ENCODE results near the gene KIF6.

DNA sequence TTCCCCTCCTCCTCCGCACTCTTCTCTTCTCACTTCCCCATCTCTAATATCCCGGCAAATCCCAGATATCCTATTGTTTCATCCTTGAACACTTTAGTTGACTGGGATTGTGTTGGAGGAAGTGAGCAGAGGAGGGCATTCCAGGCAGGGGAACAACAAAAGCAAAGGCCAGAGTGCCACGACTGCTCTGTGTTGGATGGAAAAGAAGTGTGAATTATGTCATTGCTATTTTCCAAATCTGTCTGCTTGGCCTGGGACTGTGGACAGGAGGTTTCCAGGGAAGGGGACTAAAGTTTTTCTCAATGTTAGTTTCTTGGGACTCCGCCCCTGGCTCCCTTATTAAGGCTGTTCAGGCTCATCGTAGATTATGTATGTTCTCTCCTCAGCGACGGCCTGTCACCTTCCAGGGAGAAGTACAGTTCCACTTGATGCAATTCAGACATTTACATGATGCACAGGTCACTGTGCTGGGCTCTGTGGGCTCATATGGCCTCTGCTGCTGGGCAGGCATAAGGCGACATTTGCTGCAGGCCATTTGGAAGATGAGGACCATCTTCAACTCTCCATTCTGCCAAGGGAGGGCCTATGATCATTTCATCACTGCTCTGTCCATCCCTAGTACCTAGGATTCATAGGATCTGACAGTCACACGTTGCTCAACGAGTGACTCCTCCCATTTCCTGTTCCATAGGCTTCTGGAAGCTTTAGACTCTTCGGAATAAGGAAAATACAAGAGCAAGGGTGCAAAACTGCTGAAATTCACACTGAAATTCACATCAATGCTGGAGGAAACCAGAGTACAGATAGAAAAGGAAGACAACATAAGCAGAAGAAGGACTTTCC is 303.6 kb downstream of the KIF6 start:
- no peak for TF ChIP-seq POLR2AphosphoS5 (IDR thresholded peaks at IDR 0.05; ENCODE audit: low read depth, low read length)
- TF ChIP-seq FOSL1 (IDR thresholded peaks at IDR 0.05; ENCODE audit: low read depth): no peak
- TF ChIP-seq ZNF274 (IDR thresholded peaks at IDR 0.05; ENCODE audit: low read depth, low read length): no peak
- TF ChIP-seq, protein P1, sequence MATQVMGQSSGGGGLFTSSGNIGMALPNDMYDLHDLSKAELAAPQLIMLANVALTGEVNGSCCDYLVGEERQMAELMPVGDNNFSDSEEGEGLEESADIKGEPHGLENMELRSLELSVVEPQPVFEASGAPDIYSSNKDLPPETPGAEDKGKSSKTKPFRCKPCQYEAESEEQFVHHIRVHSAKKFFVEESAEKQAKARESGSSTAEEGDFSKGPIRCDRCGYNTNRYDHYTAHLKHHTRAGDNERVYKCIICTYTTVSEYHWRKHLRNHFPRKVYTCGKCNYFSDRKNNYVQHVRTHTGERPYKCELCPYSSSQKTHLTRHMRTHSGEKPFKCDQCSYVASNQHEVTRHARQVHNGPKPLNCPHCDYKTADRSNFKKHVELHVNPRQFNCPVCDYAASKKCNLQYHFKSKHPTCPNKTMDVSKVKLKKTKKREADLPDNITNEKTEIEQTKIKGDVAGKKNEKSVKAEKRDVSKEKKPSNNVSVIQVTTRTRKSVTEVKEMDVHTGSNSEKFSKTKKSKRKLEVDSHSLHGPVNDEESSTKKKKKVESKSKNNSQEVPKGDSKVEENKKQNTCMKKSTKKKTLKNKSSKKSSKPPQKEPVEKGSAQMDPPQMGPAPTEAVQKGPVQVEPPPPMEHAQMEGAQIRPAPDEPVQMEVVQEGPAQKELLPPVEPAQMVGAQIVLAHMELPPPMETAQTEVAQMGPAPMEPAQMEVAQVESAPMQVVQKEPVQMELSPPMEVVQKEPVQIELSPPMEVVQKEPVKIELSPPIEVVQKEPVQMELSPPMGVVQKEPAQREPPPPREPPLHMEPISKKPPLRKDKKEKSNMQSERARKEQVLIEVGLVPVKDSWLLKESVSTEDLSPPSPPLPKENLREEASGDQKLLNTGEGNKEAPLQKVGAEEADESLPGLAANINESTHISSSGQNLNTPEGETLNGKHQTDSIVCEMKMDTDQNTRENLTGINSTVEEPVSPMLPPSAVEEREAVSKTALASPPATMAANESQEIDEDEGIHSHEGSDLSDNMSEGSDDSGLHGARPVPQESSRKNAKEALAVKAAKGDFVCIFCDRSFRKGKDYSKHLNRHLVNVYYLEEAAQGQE (IDR thresholded peaks at IDR 0.05; ENCODE audit: low read depth): no peak
- no peak for TF ChIP-seq CTCF (IDR thresholded peaks at IDR 0.05 in 2 of 3, conservative IDR thresholded peaks at IDR 0.05 in 1 of 3; ENCODE audit: borderline replicate concordance in 1 of 3, insufficient read depth in 1 of 3, low read depth in 2 of 3, low read length in 2 of 3)
- no peak for TF ChIP-seq EZH2 (IDR thresholded peaks at IDR 0.05)
